ENCODE results near the gene IRX4. TPM values are rescaled to one million over a fixed set of nuclear protein-coding genes. Genes with fewer than 3 reads are reported as not detected.
A peak's percentile ranks its signal among the peaks of the same experiment; 100 is the strongest.

Gene IRX4
- total and polyA plus RNA-seq, 7 donors = 0.05 to 0.65 (median 0.48) TPM; not detected in 4

- no peaks in the 10 kb centered on the region for H3K4me1 ChIP-seq
- intact Hi-C loops (cut with DNase I) = no loop called here
- H3K9me3 ChIP-seq = no peaks in the 10 kb centered on the region
- no peak overlapping the region for H3K27ac ChIP-seq
- DNase-seq = peak in 1 of 2 donors; percentile 38
- no peak overlapping the region for H3K4me3 ChIP-seq
- no peak for TF ChIP-seq CTCF (IDR thresholded peaks at IDR 0.05)
- 36 to 45% (median 40%) methylated on average over 25 to 30 of the region's 31 CpGs for WGBS, 3 donors
- no peak for ATAC-seq
- peaks cover 0 to 79% (median 19%) of the 10 kb centered on the region in 3 donors for H3K27me3 ChIP-seq (ENCODE audit: insufficient read depth in 3 of 3, low read length in 2 of 3)
- H3K36me3 ChIP-seq (ENCODE audit: insufficient read depth in 1 of 2, low read depth in 1 of 2) = no peaks in the 10 kb centered on the region
Measured at GRCh38 chr5:1887588-1888360, 5.0 kb upstream of the IRX4 start.

GRCh38 chr5:1886846-1887587, 4.3 kb upstream of the IRX4 start:
- Histone ChIP-seq H3K4me1 (peaks cover 5% of the 10 kb centered on the region), H3K4me3 (peak overlapping the region; percentile 41), H3K27me3 (ENCODE audit: insufficient read depth in 3 of 3, low read length in 2 of 3) (peaks cover 0 to 86% (median 19%) of the 10 kb centered on the region in 3 donors), H3K36me3 (ENCODE audit: insufficient read depth in 1 of 2, low read depth in 1 of 2) (no peaks in the 10 kb centered on the region), H3K27ac (no peak overlapping the region), H3K9me3 (no peaks in the 10 kb centered on the region)
- TF ChIP-seq CTCF (IDR thresholded peaks at IDR 0.05) = no peak
- no peak for ATAC-seq
- 1 to 2% (median 1%) methylated on average over 47 to 102 of the region's 102 CpGs for WGBS, 3 donors
- intact Hi-C loops (cut with DNase I) = no loop called here
- DNase-seq = peak in 1 of 2 donors; percentile 35

GRCh38 chr5:1885868-1886845, 3.4 kb upstream of the IRX4 start:
- Histone ChIP-seq H3K36me3 (ENCODE audit: insufficient read depth in 1 of 2, low read depth in 1 of 2) (no peaks in the 10 kb centered on the region), H3K9me3 (no peaks in the 10 kb centered on the region), H3K4me1 (peaks cover 5% of the 10 kb centered on the region), H3K4me3 (peak overlapping the region; percentile 41), H3K27me3 (ENCODE audit: insufficient read depth in 3 of 3, low read length in 2 of 3) (peaks cover 0 to 94% (median 26%) of the 10 kb centered on the region in 3 donors), H3K27ac (no peak overlapping the region)
- DNase-seq (peak in 1 of 2 donors; percentile 26), ATAC-seq (no peak)
- TF ChIP-seq CTCF (IDR thresholded peaks at IDR 0.05) = no peak
- intact Hi-C loops (cut with DNase I) = no loop called here
- WGBS, 3 donors = 21 to 25% (median 23%) methylated on average over 66 to 75 of the region's 75 CpGs

GRCh38 chr5:1885404-1885755, 2.7 kb upstream of the IRX4 start:
- H3K36me3 ChIP-seq (ENCODE audit: insufficient read depth in 1 of 2, low read depth in 1 of 2) = no peaks in the 10 kb centered on the region
- ATAC-seq = no peak
- H3K27ac ChIP-seq = no peak overlapping the region
- intact Hi-C loops (cut with DNase I) = no loop called here
- 43 to 62% (median 59%) methylated on average over 19 of the region's 19 CpGs for WGBS, 3 donors
- peaks cover 0 to 94% (median 30%) of the 10 kb centered on the region in 3 donors for H3K27me3 ChIP-seq (ENCODE audit: insufficient read depth in 3 of 3, low read length in 2 of 3)
- H3K9me3 ChIP-seq = no peaks in the 10 kb centered on the region
- no peak for DNase-seq
- peaks cover 5% of the 10 kb centered on the region for H3K4me1 ChIP-seq
- TF ChIP-seq CTCF (IDR thresholded peaks at IDR 0.05) = no peak
- H3K4me3 ChIP-seq = no peak overlapping the region
